NCI-H146 (cell line): Measurements from ENCODE around the gene TACC2.

Experiments used
- DNase-seq: peaks from one replicate; lab custom pipeline; 2025; lab: John Stamatoyannopoulos, UW

TACC2 gene

DNA sequence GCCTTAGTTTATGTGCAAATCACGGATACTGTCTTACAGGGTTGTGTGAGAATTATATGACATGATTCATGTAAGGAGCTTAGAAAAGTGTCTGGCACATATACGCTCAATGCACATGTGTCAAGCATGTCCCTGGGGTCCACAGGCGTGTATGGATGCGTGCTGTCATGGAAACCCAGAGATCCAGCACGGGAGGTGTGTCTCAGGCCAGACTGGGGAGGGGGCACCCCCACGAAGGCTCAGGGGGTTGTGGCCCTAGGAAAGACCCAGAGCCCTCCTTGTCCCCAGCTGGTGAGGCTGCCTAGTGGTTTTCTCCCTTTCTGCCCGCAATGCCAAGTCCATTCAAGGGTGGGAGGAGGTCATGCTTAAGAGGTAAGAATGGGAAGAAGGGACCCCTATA lies 291.2 kb downstream of the TACC2 start:
- DNase-seq, result no peak

DNA sequence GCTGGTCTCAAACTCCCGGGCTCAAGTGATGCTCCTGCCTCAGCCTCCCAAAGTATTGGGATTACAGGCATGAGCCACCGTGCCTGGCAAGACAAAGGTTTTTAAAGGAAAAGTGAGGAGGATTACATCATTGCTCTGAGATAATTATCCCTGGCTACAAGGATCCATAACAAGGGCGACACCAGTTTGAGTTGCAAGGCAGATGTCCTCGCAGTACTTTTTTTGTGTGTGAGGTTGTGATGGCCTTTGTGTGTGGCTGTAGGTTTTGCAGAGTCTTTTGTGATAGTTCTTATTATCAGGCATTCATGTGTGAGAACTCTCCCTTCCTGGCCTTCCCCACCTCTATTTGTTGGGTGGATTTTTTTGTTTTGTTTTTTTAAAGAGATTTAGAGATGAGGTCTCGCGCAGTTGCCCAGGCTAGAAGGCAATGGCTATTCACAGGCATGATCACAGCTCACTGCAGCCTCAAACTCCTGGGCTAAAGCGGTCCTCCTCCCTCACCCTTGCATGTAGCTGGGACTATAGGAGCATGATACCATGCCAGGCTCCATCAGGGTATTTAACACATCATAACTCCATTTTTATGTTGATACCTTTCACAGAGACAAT lies 292.2 kb downstream of the TACC2 start:
- no peak for DNase-seq

DNA sequence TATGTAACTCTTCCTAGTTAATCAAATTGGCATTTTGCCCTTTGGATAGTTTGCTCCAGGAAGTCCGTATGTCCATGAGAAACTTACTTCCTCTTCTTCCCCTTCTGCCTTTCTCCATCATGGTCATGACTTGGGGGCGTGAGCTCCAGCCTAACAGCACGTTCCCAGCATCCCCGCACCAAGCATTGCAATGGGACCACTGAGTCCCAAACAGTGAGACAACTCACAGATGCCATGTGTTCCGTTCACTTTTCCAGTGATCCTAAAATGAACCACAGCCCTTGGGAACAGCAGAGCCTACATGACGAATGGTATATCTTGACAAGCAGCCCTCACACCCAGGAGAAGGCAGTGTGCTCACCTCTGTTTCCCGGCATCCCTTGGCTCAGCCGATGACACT lies 292.8 kb downstream of the TACC2 start:
- DNase-seq, result no peak

DNA sequence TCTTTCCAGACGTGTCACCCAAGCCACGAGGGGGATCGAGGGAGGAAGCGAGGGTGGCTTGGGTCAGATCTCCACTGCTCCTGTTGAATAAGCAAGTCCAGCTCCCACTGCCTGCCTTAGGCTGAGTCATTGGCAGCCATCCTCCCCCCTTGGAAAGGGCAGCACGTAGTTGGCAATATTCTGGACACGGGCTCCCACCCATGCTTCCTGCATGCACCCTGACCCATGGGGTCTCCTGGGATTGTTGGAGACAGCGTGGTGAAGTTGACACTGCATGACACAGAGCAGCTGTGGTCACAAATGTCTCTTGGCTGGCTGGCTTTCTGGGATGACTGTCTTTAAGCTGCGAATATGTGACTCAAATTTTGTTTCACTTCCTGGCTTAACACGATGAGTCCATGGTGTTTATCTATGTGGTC lies 293.3 kb downstream of the TACC2 start:
- DNase-seq, result no peak

DNA sequence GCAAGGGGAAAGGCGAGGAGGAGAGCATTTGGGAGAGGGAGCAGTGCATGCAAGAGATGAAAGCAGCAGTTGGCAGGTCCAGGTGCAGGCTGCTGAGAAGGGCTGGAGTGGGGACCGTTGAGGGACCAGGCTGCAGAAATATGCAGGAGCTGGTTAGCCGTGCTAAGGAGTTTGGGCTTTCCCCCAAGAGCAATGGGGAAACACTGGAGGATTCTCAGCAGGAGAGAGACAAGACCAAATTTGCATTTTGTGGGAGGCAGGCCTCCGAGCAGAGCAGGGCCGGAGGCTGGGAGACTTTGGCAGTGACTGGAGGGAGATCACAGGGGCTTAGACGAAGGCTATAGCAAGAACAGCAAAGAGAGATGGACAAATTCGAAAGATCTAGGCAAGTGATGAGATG lies 293.9 kb downstream of the TACC2 start:
- no peak for DNase-seq

DNA sequence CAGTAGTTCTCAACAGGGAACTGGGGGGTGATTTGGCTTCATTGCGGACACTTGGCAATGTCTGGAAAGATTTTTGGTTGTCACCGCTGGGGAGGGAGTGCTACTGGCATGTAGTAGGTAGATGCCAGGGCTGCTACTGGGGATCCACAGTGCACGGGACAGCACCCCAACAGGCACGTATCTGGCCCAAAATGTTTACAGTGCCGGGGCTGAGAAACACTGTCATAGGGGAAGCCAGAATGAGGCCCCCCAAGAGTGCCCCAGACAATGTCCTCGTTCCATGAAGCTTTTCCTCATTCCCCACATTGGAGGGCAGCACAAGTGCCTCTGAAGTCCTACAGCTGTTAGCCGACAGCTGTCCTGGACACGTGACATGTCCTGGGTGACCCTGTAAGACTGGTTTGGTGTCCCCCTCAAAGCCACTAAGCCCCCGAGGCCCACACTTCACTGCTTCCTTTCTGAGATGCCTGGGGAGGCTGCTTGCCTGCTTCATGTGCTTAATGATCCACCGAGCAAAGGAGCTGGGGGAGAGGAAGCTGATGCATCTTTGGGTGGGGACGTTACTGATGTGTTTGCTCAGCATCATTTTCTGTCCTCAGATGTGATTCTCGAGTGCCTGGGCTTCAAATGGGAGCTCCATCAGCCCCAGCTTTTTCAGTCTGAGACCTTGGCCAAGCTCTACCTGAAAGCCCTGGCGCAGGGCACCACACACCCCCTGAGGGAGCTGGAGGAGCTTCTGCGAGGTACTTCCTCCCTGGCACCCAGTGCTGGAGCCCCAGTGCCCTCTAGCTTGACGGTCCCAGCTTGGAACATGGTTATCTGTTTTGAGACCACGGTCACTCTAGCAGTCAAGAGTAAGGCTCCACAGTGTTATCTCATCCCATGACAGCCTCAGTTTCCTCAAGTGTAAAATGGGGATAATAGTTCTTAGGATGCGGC lies 296.8 kb downstream of the TACC2 start:
- DNase-seq, result no peak

DNA sequence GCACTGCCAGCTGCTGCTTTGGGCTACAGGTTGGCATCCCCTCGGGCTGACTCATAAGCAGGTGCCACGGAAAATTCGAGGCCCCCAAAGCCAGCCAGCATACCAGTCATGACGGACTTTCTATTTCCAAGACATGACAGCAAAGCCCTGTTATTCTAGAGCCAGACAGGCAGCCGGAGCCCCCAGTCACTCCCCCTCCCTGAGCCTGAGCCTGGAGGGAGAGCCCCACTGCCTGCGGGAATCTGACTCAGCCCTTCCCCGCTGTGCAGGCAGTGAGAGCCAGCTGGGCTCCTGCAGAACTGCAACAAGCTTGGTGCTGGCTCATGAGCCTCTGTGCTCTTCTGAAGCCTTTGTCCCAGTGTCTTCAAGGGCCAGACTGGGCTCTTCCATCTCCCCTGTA lies 297.9 kb downstream of the TACC2 start:
- peak; percentile 85 for DNase-seq

DNA sequence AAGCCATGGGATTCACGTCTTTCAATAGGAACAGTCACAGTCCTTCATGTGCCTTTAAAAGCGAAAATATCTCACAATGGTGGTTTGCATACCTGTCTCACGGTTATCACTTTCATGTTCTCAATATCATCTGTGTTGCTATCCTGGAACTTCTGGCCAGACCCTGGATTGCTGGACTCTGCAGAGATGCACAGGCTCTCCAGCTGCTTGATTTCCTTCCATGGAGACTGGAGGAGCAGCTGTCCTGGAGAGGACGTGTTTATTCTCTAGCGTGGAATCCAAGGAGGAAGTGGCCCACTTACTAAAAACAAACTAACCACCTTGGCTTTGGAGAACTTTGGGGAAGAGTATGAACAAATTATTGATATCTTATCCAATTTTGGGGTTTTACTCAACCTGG lies 298.6 kb downstream of the TACC2 start:
- DNase-seq, result no peak

DNA sequence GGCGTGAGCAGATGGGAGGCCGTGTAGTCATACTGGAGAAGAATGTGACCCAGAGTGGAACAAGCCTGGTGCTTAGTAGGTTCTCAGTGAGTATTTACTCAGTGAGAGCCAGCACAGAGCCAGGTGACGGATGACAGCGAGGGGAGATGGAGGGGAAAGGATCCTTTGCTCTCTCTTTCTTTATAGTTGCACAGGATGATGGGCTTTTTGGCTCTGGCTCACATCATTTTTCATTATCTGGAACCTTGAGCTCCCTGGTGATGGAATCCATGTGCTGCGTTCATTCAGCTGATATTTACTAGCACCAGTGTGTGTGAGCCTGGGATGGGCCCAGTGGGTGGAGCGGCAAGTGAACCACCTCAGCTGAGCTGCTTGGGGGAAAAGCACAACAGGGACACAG lies 299.3 kb downstream of the TACC2 start:
- no peak for DNase-seq

DNA sequence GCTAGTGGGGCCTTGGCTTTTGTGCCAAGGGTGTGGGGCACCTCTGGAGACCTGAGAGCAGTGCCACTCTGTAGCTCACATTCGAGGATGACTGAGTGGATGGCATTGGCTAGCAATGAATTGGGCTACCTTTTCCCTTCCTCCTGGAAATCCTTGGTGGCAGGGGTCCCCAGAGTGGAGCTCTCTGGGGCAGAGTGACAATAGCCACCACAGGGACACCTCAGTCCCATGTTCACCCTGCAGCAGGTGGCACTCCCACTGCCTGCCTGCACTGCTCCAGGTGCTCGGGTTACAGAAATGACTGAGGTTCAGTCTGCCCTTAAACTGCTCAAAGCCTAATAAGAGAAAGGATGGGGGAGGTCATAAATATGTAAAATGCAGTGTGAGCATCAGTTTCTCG lies 300.0 kb downstream of the TACC2 start:
- no peak for DNase-seq

DNA sequence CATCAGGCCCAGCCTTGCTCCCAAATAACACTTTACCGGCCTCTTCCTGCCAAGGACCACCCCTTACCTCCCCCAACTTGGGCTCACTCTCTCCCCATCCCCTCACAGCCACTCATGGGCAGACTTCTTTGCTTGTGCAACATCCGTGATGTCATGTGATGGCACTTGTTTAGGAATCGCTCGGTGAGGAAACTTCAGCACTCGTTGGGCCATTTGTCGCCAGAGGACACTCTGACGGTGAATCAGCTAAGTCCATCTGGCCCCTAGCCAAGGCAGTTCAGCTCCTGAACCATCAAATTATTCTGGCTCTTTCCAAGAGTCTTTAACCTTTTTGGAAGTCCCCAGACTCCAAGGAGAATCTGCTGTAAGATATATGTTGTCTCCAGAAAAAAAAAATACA lies 301.4 kb downstream of the TACC2 start:
- no peak for DNase-seq

DNA sequence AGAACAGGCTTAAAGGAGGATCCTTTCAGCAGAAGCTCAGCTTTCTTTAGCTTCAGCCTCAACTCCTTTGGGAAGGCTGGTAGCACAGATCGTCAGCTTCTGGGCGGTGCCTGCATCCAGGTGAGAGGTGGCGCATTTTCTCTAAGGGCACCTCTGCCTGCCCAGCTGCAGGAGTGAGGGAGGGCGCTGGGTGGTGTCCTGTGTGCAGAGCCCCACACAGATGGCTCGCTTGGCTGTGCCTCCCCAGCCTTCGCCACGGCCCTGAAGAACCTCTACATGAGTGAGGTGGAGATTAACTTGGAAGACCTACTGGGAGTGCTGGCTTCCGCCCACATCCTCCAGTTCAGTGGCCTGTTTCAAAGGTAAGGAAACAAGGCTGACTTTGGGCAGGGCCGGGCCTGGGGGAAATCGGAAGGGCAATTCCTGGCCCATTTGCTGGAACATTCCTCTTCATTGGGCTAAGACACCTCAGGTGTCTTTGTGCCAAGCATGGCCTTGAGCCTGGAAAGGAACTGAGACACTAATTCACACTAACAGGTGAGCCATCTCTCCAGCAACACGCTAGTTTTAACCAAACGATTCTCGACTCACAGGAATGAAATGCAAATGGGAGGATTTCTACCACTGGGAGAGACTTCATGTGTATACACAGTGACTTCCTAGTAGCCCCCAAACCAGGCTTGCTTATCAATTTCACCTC lies 302.0 kb downstream of the TACC2 start:
- DNase-seq, result no peak

DNA sequence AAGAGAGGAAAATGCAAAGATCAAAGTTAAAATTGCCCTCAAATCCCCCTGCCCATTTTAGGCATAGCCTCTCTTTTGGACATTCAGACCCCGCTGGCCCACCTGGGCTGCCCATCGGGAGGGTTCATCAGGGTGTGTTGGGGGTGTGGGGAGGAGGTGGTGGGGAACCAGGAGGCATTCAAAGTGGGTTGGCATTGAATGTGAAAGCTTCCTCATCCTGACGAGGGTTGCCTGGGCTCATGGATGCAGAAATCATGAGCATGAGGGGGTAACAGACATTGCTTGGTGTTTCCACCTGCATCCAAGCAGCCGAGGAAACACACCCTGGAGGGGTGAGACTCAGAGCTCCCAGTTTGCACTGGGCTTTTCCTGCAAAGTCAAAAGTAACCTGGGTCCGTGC lies 302.8 kb downstream of the TACC2 start:
- DNase-seq, result no peak

DNA sequence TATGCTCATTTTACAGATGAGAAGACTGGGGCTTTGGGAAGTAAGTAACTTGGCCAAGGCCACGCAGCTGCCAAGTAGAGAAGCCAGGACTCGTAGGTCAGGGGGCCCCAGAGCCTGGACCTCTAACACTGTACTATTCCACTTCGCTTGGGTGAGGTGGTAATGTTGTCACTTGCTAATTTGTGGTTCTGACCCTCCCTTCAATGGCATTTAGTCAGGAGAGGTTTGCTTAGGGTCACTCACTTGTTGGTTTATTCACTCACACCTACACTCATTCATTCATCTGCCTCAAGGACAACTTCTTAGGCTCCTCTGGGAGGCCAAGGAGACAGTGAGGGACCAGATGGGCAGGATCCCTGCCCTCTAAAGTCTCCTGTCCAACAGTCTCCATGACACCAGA lies 303.4 kb downstream of the TACC2 start:
- no peak for DNase-seq

DNA sequence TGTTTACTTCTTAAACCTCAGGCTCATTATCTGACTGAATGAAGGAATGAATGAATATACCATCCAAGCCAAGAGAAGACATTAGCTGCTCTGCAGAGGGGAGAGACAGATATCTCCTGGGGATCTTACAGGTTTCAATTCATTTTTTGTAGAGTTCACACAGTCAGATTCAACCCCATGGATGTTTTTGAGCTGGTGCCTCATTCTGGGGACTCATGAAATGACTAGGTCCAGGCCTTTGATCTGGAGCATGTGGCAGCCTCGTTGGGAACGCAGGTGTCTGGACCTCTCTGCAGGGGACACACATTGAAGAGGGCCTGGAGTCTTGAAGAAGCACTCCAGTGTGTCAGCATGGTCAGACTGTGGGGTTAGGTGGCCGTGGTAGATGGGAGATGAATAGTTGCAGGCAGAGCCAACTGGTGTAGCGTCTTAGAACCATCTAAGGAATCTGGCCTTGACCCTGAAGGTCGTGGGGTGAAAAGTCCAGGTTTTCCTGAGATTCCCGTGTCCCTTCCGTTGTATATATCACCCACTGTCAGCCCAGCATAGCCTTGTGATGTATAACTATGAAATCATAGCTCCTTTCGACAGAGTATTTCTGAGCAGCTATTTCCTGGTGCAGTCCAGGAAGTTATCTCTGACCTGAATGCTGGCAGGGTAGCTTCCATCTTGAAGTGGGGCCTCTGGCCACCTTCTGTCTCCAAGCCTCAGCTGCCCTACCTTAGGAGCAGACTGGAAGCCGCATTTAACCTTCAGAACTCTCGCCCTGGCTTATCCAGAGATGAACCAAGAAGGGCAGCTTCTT lies 304.4 kb downstream of the TACC2 start:
- no peak for DNase-seq

DNA sequence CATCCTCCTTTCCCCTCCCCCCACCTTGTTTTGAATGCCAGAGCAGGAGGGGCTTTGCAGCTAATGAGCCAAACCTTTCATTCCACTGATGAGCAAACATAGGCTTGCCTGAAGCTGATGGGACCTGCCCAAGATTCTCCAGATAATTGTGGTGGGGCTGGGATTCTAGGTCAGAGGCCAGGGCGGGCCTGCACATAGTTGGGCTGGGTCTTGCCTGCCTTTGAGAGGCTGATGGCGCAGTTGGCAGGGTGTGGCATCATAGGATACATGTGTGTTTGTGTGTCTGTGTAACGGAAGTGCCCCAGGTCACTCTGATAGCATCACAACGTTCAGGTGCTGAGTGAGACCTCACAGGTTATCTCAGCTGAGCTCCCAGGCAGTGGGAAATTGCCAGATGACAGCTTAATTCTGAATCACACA lies 305.0 kb downstream of the TACC2 start:
- peak; percentile 20 for DNase-seq

DNA sequence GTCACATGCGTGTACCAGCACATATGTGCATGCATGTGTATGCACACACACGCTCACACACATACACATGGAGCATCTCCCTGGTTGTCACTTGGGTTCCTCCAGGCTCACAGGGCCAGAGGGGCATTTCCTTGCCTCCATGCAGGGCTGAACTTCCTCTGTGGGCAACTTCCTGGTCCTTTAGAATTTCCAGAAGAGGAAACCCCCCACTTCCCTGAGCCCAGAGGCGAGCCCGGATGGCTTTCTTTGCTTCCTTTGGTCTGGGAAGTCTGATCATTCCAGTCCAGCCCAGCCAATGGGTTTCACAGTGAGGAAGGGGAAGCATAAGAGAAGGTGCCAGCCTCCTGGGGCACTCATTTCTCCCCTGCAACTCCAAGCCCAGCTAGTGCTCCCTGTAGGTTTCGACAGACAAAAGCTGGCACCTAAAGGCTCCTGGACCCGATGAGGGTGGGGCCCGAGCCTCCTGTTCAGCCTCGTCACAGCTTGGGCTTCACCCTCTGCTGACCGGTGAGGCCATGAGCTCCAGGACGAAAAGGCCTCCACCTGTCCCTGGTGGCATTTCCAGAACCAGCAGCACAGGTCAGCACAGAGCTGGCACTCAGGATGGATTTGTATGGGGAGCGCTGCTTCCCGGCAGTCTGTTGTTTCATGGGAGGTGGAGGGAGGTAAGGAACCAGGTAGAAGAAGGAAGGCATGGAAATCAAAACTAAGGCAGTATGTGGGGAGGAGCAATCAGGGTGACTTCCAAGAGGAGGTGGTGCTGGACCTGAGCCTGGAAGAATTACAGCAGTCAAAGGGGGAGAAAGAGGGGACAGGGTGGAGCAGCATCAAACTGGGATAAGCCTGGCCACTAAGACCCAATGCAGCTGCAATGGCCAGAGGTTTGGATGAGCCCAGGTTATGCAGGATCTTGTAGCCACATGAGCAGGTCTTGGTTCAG lies 305.8 kb downstream of the TACC2 start:
- DNase-seq, result no peak

DNA sequence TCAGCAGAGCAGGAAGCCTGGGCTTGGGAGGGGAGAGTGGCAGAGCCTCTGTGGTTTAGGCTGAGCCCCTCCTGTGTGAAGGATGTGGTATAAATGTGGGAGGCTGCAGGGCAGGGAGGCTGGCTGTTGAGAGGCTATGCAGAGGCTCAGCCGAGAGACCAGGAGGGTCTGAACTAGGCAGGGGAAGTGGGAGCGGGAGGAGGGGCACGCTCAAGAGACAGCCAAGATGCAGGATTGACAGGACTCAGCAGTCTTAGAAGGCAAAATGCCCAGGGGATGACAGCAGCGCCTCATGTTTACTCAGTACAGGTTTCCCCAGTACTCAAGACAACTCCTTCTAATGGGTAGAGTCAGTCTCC lies 306.5 kb downstream of the TACC2 start:
- no peak for DNase-seq

DNA sequence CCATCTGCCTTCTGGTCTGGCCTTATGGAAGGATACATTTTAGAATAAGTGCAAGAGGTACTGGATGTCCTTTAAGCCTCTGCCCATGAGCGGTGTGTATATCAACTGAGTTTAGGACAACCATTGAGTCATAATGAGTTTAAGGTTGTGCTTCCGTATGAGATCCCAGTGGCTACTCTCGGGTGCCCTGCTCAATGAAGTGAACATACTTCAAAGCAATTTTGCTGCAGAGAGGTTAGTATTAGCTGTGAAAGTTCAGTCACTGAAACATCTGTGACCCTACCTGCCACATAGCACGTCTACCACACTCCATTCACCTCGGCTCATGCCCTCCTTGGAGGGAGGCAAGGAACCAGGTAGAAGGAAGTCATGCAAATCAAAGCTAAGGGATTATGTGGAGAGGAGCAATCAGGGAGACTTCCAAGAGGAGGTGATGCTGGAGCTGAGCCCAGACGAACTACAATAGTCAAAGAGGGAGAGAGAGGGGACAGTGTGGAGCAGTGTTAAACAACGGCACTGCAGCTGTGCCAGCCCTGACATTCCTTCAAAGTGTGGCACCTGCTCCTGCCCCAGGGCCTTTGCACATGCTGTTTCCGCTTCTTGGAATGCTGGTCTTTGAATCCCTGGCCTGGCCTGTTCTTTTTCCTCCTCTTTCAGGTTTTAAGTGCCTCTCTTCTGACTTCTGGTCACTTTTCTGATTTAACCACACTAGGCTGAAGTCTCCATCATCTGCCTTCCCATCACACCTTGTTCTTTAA lies 307.6 kb downstream of the TACC2 start:
- DNase-seq, result no peak

DNA sequence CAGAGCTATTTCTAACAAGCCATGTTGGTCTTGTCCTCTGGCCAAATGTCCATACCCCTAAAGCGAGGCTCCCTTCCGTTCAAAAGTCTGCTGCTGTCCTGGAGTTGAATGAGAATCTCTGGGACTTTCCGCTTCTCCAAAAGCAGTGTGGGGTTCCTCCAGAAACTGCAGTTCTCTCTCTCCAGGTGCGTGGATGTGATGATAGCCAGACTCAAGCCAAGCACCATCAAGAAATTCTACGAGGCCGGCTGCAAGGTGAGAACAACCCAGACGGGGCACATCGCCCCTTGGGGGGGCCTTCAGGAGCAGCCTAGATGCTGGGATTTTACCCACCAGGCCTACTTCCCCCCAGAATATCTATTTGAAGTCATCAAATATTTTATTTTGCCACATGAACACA lies 308.6 kb downstream of the TACC2 start:
- no peak for DNase-seq
